Spleen (tissue), 11 donors: ENCODE results near the gene TDRD9. TPM values are rescaled to one million over a fixed set of nuclear protein-coding genes. Genes with fewer than 3 reads are reported as not detected.

Experiments used
- DNase-seq: peaks from one replicate; pipeline ENCODE4 v3.0.0-alpha.2; 2020
- H3K27ac ChIP-seq, 8 donors: fragments of 200-600 bp; sonication (generic) in 7 of 8; 1 replicate in 4 of 8; 2 replicates in 4 of 8; pipeline versions ENCODE4 v1.5.0 to v1.8.0; 2016 to 2021; ENCODE audit warnings: inconsistent platforms in 4 of 8, mild to moderate bottlenecking in 4 of 8, moderate library complexity in 1 of 8
- H3K27me3 ChIP-seq, 7 donors: fragments of 200-600 bp; sonication (generic) in 6 of 7; replicated peaks in 1 of 7; 1 replicate in 4 of 7; 2 replicates in 3 of 7; pipeline versions ENCODE4 v1.5.0 to v1.8.0; 2016 to 2021; ENCODE audit warnings: inconsistent platforms in 3 of 7, mild to moderate bottlenecking in 1 of 7
- H3K36me3 ChIP-seq, 6 donors: fragments of 200-600 bp; sonication (generic) in 5 of 6; 1 replicate in 4 of 6; 2 replicates in 2 of 6; pipeline versions ENCODE4 v1.5.0 to v1.8.0; 2016 to 2021; ENCODE audit warnings: inconsistent platforms in 2 of 6
- H3K4me1 ChIP-seq, 6 donors: fragments of 200-600 bp; sonication (generic) in 5 of 6; 1 replicate in 3 of 6; 2 replicates in 3 of 6; pipeline versions ENCODE4 v1.5.0 to v1.8.0; 2016 to 2021; ENCODE audit warnings: inconsistent platforms in 3 of 6
- H3K4me3 ChIP-seq, 8 donors: fragments of 200-600 bp; sonication (generic) in 7 of 8; 1 replicate in 4 of 8; 2 replicates in 4 of 8; pipeline versions ENCODE4 v1.5.0 to v1.8.0; 2016 to 2021; ENCODE audit warnings: inconsistent platforms in 4 of 8, mild to moderate bottlenecking in 4 of 8, moderate library complexity in 2 of 8
- H3K9me3 ChIP-seq, 8 donors: fragments of 200-600 bp; sonication (generic) in 7 of 8; 1 replicate in 4 of 8; 2 replicates in 4 of 8; pipeline versions ENCODE4 v1.5.0 to v1.8.0; 2016 to 2021; ENCODE audit warnings: inconsistent platforms in 4 of 8
- CTCF ChIP-seq, 11 experiments: fragments of 200-600 bp in 7 of 11; fragments of 450-650 bp in 4 of 11; sonication (generic) in 4 of 11; IDR thresholded peaks in 8 of 11; conservative IDR thresholded peaks in 3 of 11; 1 replicate in 7 of 11; 2 replicates in 4 of 11; pipeline versions ENCODE4 v1.4.0 to v1.8.0; 2016 to 2021; ENCODE audit warnings: antibody characterized with exemption in 11 of 11, inconsistent platforms in 4 of 11, mild to moderate bottlenecking in 1 of 11
- POLR2A ChIP-seq, 3 donors: fragments of 450-650 bp; IDR thresholded peaks; one replicate each; pipeline ENCODE4 v1.5.1; 2017; ENCODE audit warnings: antibody characterized with exemption in 3 of 3, mild to moderate bottlenecking in 1 of 3
- POLR2AphosphoS5 ChIP-seq, 3 donors: sonication (generic); formaldehyde crosslinking; IDR thresholded peaks; one replicate each; pipeline ENCODE4 v1.5.1; 2017; ENCODE audit warnings: antibody characterized with exemption in 3 of 3
- WGBS, 5 donors: extraction: QIAGEN DNeasy Blood & Tissue Kit in 3 of 5; methylation state at CpG; one replicate each; pipeline versions ENCODE4 v1.1.5 to v1.1.7; 2013 to 2018; 5-methylcytosine and 5-hydroxymethylcytosine counted together
- intact Hi-C: fragments of 100-400 bp; cut with DNase I; formaldehyde crosslinking; loops from one replicate; pipeline ENCODE4 v1.15.0; 2023; ENCODE audit warnings: low total_unique reads
- polyA plus RNA-seq, 3 donors: library from polyadenylated mRNA; stranded (reverse); fragments of 200-250 nt; gene quantifications; one replicate each; pipeline ENCODE4 v1.2.1, GENCODE V29; 2013
- total RNA-seq, 7 donors: library from RNA; depleted of rRNA in 3 of 7; stranded (reverse); fragments of >200 nt in 3 of 7; fragmentation: NEBNext Ultra II Directional in 4 of 7; extraction: Animal tissue kit (Norgen Biotek cat#: 25700) in 4 of 7; gene quantifications; one replicate each; pipeline versions ENCODE4 v1.1.0 to v1.2.1, GENCODE V29; 2016 to 2021
- donor health status: healthy with polysubstance abuse.
- donor health status: DM: no; HTN: no; CAD: no; lungs with moderate emphysema.
- donor health status: DM: no; HTN: no; CAD: no.
- donor health status: Bipolar disorder and iron deficiency.
- donor health status: healthy.
- donor health status: DM: no; HTN: no; CAD: no.
- donor health status: DM: yes; HTN: yes; CAD: no.

Gene TDRD9
- total and polyA plus RNA-seq, 10 donors: 0.70 to 18.7 (median 8.0) TPM

GRCh38 chr14:103896578-103896977 is 31.7 kb upstream of the TDRD9 start:
- H3K36me3 ChIP-seq: no peaks in the 10 kb centered on the region
- H3K9me3 ChIP-seq: no peaks in the 10 kb centered on the region
- H3K4me1 ChIP-seq: peaks cover 0 to 29% (median 9%) of the 10 kb centered on the region in 6 donors
- intact Hi-C loops: no loop called here
- DNase-seq: no peak
- H3K27me3 ChIP-seq: no peaks in the 10 kb centered on the region
- no peak overlapping the region for H3K27ac ChIP-seq
- no peak overlapping the region for H3K4me3 ChIP-seq
- TF ChIP-seq POLR2A (IDR thresholded peaks at IDR 0.05) (no peak), POLR2AphosphoS5 (IDR thresholded peaks at IDR 0.05) (no peak), CTCF (IDR thresholded peaks at IDR 0.05 in 8 of 11, conservative IDR thresholded peaks at IDR 0.05 in 3 of 11) (no peak)
- WGBS, 5 donors: 65 to 78% (median 71%) methylated on average over 6 of the region's 6 CpGs

- intact Hi-C loops: no loop called here
- TF ChIP-seq POLR2AphosphoS5 (IDR thresholded peaks at IDR 0.05) (no peak), CTCF (IDR thresholded peaks at IDR 0.05 in 8 of 11, conservative IDR thresholded peaks at IDR 0.05 in 3 of 11) (no peak), POLR2A (IDR thresholded peaks at IDR 0.05) (no peak)
- H3K4me3 ChIP-seq: no peak overlapping the region
- no peaks in the 10 kb centered on the region for H3K9me3 ChIP-seq
- no peak overlapping the region for H3K27ac ChIP-seq
- no peaks in the 10 kb centered on the region for H3K27me3 ChIP-seq
- no peaks in the 10 kb centered on the region for H3K36me3 ChIP-seq
- WGBS, 5 donors: 82 to 90% (median 86%) methylated on average over 25 to 27 of the region's 27 CpGs
- H3K4me1 ChIP-seq: peaks cover 0 to 22% (median 5%) of the 10 kb centered on the region in 6 donors
- no peak for DNase-seq
Observed at GRCh38 chr14:103897075-103897947, 30.9 kb upstream of the TDRD9 start.

- Histone ChIP-seq H3K4me1 (peaks cover 0 to 21% (median 5%) of the 10 kb centered on the region in 6 donors), H3K36me3 (no peaks in the 10 kb centered on the region), H3K27ac (no peak overlapping the region), H3K9me3 (no peaks in the 10 kb centered on the region), H3K27me3 (no peaks in the 10 kb centered on the region), H3K4me3 (no peak overlapping the region)
- WGBS, 5 donors: 87 to 100% (median 93%) methylated on average over 4 of the region's 4 CpGs
- intact Hi-C loops: no loop called here
- no peak for DNase-seq
- TF ChIP-seq POLR2A (IDR thresholded peaks at IDR 0.05) (no peak), POLR2AphosphoS5 (IDR thresholded peaks at IDR 0.05) (no peak), CTCF (IDR thresholded peaks at IDR 0.05 in 8 of 11, conservative IDR thresholded peaks at IDR 0.05 in 3 of 11) (no peak)
Observed at GRCh38 chr14:103898204-103898603, 30.1 kb upstream of the TDRD9 start.

- Histone ChIP-seq H3K27me3 (no peaks in the 10 kb centered on the region), H3K4me1 (peaks cover 0 to 21% (median 5%) of the 10 kb centered on the region in 6 donors), H3K36me3 (no peaks in the 10 kb centered on the region), H3K27ac (no peak overlapping the region), H3K4me3 (no peak overlapping the region), H3K9me3 (no peaks in the 10 kb centered on the region)
- intact Hi-C loops: no loop called here
- no peak for TF ChIP-seq POLR2AphosphoS5 (IDR thresholded peaks at IDR 0.05)
- 88 to 97% (median 89%) methylated on average over 3 to 9 of the region's 9 CpGs for WGBS, 5 donors
- DNase-seq: no peak
Observed at GRCh38 chr14:103898711-103899110, 29.5 kb upstream of the TDRD9 start.
